GM12864 (cell line): ENCODE measurements around the gene CLP1.

Experiments used
- DNase-seq: peaks from one replicate; pipeline ENCODE4 v3.0.0-alpha.2; 2011; ENCODE audit warnings: low read depth
- H3K4me3 ChIP-seq: 2 replicates; pipeline ENCODE4 v1.5.1; 2011; ENCODE audit warnings: mild to moderate bottlenecking, low read depth, low read length, control low read depth
- TF ChIP-seq, protein P1 (sequence below): IDR thresholded peaks from 2 replicates; pipeline ENCODE4 v1.5.1; 2011; ENCODE audit warnings: low read depth, mild to moderate bottlenecking, moderate library complexity, low read length, control low read depth, inconsistent platforms; ENCODE audit errors: missing control alignments

CLP1 gene

DNA sequence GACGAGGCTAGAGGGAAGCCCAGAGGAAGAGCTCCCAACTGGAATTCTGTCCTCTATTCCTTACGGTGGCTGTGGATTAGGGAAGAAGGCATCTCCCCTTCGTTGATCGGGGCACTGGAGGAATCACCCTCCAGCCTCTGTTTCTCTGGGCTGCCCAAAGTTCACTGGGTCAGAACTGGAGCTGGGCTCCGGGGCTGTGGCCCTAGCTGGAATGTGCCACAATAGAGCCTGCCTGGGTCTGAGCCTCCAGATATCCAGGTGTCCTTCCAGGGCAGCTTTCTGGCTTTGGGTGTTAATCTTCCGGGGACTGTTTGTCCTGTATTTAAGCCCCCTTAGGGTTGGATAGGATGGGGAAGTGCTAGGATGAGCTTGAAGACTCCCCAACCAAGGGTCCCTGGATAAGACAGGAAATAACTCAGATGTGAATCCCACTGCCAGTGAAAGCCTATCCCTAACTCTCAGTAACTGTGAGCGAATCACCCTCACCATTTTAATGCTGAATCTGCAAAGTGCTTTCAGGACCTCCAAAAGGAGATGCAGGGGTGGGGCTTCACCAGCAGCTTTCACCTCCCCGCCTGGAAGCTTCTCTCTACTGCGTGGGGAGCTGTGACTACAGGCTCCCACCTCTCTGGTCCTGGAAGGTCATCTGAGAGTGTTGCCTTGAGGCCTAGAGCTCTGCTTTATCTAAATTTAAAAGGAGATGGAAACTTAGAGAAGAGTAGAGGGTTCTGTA lies 17.3 kb upstream of the CLP1 start:
- H3K4me3 ChIP-seq, result no peak overlapping the region
- DNase-seq, result no peak
- TF ChIP-seq, protein P1, sequence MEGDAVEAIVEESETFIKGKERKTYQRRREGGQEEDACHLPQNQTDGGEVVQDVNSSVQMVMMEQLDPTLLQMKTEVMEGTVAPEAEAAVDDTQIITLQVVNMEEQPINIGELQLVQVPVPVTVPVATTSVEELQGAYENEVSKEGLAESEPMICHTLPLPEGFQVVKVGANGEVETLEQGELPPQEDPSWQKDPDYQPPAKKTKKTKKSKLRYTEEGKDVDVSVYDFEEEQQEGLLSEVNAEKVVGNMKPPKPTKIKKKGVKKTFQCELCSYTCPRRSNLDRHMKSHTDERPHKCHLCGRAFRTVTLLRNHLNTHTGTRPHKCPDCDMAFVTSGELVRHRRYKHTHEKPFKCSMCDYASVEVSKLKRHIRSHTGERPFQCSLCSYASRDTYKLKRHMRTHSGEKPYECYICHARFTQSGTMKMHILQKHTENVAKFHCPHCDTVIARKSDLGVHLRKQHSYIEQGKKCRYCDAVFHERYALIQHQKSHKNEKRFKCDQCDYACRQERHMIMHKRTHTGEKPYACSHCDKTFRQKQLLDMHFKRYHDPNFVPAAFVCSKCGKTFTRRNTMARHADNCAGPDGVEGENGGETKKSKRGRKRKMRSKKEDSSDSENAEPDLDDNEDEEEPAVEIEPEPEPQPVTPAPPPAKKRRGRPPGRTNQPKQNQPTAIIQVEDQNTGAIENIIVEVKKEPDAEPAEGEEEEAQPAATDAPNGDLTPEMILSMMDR, result no peak

- no peak for DNase-seq
- no peak overlapping the region for H3K4me3 ChIP-seq
- TF ChIP-seq, protein P1, result peak; percentile 56
Measured at GRCh38 chr11:57641011-57641807, 16.4 kb upstream of the CLP1 start.

GRCh38 chr11:57643802-57644201 lies 13.8 kb upstream of the CLP1 start:
- TF ChIP-seq, protein P1, result no peak
- no peak overlapping the region for H3K4me3 ChIP-seq
- no peak for DNase-seq

DNA sequence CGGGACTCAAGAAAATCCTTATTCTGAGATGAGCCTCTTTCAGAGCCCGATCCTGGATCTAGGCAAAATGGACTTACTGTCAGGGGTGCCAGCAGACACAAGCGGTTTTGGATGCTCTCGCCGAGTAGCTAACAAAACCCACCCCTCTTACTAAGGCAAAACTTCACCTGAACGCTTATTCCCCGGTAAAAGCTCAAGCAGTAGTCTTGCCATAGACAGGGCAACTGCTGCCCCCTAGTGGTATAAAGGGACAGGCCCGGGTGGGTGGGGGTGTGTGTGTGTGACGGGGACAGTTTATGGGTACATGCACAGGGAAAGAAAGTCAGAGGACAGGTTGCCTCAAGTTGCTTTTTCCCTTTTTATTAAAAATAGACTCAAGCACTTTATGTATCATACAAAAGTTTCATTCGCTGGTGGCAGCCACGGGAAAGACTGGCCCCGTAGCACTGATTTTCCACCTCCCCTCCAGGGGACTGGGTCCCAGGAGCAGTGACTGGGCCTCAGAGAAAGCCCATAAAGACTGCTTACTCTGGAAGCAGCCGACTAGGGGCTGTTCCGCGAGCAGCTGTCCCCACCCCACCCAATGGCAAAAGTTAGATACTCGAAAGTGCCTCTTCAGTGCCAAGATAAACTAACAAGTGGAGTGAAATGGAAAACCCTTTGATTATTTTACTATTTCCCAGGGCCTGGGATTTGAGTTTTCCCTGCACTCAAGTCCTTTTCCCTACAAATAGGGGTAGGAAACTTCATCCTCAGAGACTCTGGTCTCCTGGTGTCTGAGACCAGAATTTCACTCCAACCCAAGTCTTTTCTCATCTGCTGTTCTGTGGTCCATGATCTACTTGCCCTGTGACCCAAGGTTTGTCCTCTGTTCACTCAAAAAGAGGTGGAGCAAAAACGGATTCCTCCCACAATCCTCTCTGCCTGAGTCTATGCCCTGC lies 12.5 kb upstream of the CLP1 start:
- H3K4me3 ChIP-seq, result no peak overlapping the region
- DNase-seq, result no peak
- TF ChIP-seq, protein P1, result peak; percentile 83

GRCh38 chr11:57645689-57646085 lies 11.9 kb upstream of the CLP1 start:
- TF ChIP-seq, protein P1, result no peak
- no peak for DNase-seq
- no peak overlapping the region for H3K4me3 ChIP-seq

DNA sequence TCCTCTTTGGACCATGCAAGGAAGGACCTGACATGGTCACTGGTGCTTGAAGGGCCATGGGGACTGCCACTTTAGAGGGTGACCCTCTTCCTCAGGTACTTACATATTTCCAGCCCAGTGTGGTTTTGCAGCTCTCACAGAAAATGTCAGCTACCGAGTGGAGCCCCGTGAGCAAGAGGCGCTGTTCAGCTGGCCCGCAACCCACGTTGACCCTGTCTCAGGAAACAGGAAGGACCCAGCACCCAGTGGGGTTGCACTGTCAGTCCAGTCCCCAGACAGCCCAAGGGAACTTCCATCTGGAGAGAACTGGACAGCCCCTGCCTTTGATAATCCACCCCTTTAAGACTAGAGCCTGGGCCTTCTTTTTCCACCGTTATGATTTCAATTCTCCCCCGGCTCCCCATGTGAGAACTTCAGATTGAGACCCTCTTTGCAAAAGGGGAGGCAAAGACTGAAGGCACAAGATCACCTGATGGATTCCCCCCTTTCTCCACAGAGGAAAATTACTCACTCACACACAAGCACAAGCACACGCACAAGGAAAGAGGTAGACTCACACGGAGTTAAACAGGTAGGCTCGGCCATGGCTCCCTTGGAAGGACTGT lies 11.3 kb upstream of the CLP1 start:
- no peak for DNase-seq
- H3K4me3 ChIP-seq, result no peak overlapping the region
- TF ChIP-seq, protein P1, result no peak
